PC-3 (cell line): ENCODE results near the gene RHOV. TPM values are rescaled to one million over a fixed set of nuclear protein-coding genes. Genes with fewer than 3 reads are reported as not detected.
A peak's percentile ranks its signal among the peaks of the same experiment; 100 is the strongest.

Experiments used
- ATAC-seq: fragments of 200-7000 bp; cut with Tn5 transposase; 2 replicates; pipeline ENCODE4 v1.9.1; 2020; ENCODE audit warnings: mild to moderate bottlenecking, moderate library complexity
- BruUV-seq: library from RNA; stranded (reverse); fragments of 400-500 nt; replicated peaks from 2 replicates; lab custom pipeline; 2021; lab: Mats Ljungman, UMichigan
- CTCF ChIA-PET: fragments of 300-600 bp; sonication (Branson Sonifier 250); formaldehyde crosslinking; loops from one replicate; lab custom pipeline; 2022; ENCODE audit warnings: antibody characterized with exemption; lab: Charles Lee
- POLR2A ChIA-PET: fragments of 300-600 bp; sonication (Branson Sonifier 250); formaldehyde crosslinking; loops from one replicate; lab custom pipeline; 2022; ENCODE audit warnings: antibody characterized with exemption; ENCODE audit not compliant: unreplicated experiment; lab: Charles Lee
- DNase-seq: peaks from one replicate; pipeline ENCODE4 v3.0.0-alpha.2; 2015
- H2AFZ ChIP-seq: fragments of 300-600 bp; sonication (generic); 2 replicates; pipeline ENCODE4 v1.6.0; 2016; ENCODE audit warnings: antibody characterized with exemption, low read length
- H3F3A ChIP-seq: fragments of 300-600 bp; sonication (generic); one replicate; pipeline ENCODE4 v1.6.0; 2017; ENCODE audit warnings: antibody characterized with exemption, low read length, control low read depth, mild to moderate bottlenecking; ENCODE audit not compliant: unreplicated experiment
- H3K27ac ChIP-seq: fragments of 300-600 bp; sonication (generic); 2 replicates; pipeline ENCODE4 v1.5.1; 2016; ENCODE audit warnings: mild to moderate bottlenecking, low read length
- H3K27me3 ChIP-seq: fragments of 300-600 bp; sonication (generic); 2 replicates; pipeline ENCODE4 v1.6.1; 2016; ENCODE audit warnings: low read length, mixed read lengths
- H3K36me3 ChIP-seq: fragments of 300-600 bp; sonication (generic); 2 replicates; pipeline ENCODE4 v1.6.1; 2016; ENCODE audit warnings: low read depth, mixed run types, low read length, mixed read lengths
- H3K4me1 ChIP-seq: fragments of 300-600 bp; sonication (generic); 2 replicates; pipeline ENCODE4 v1.5.1; 2016; ENCODE audit warnings: low read length; ENCODE audit not compliant: insufficient read depth
- H3K4me2 ChIP-seq: fragments of 300-600 bp; sonication (generic); 2 replicates; pipeline ENCODE4 v1.6.0; 2016; ENCODE audit warnings: low read length
- H3K4me3 ChIP-seq: fragments of 300-600 bp; sonication (generic); 2 replicates; pipeline ENCODE4 v1.5.1; 2016; ENCODE audit warnings: mild to moderate bottlenecking, low read length, mixed read lengths
- H3K79me2 ChIP-seq: fragments of 300-600 bp; sonication (generic); 2 replicates; pipeline ENCODE4 v1.6.1; 2017; ENCODE audit warnings: low read length, mixed read lengths
- H3K9ac ChIP-seq: fragments of 300-600 bp; sonication (generic); 2 replicates; pipeline ENCODE4 v1.6.0; 2016; ENCODE audit warnings: mild to moderate bottlenecking, low read length
- H3K9me2 ChIP-seq: fragments of 300-600 bp; sonication (generic); replicated peaks from 2 replicates; pipeline ENCODE4 v1.6.1; 2016; ENCODE audit warnings: mixed run types, low read length, mixed read lengths
- H3K9me3 ChIP-seq: fragments of 300-600 bp; sonication (generic); 2 replicates; pipeline ENCODE4 v1.6.1; 2016; ENCODE audit warnings: low read length, mixed read lengths
- H4K20me1 ChIP-seq: fragments of 300-600 bp; sonication (generic); 2 replicates; pipeline ENCODE4 v1.6.1; 2016; ENCODE audit warnings: low read length, mixed read lengths
- CTCF ChIP-seq: fragments of 300-600 bp; sonication (generic); conservative IDR thresholded peaks from 2 replicates; pipeline ENCODE4 v1.5.1; 2017; ENCODE audit warnings: antibody characterized with exemption, low read depth, mild to moderate bottlenecking, low read length
- EZH2 ChIP-seq: fragments of 300-600 bp; sonication (generic); IDR thresholded peaks from one replicate; pipeline ENCODE4 v1.6.1; 2017; ENCODE audit warnings: antibody characterized with exemption, mild to moderate bottlenecking, low read length; ENCODE audit not compliant: unreplicated experiment
- EZH2phosphoT487 ChIP-seq: fragments of 300-600 bp; sonication (generic); IDR thresholded peaks from 2 replicates; pipeline ENCODE4 v1.6.1; 2018; ENCODE audit warnings: mild to moderate bottlenecking, antibody characterized with exemption, low read length, borderline replicate concordance
- intact Hi-C: fragments of 100-400 bp; cut with micrococcal nuclease; formaldehyde crosslinking; loops from 2 replicates; pipeline ENCODE4 v1.9.0; 2023
- total RNA-seq: library from RNA; depleted of rRNA; stranded (reverse); fragments of >200 nt; gene quantifications from 2 replicates; pipeline ENCODE4 v1.2.3, GENCODE V29; 2014

RHOV gene
- total RNA-seq, 1 experiment from 2014 or later: 39.5 TPM

GRCh38 chr15:40892447-40893012 is 18.5 kb upstream of the RHOV start:
- intact Hi-C loops: loop anchor here (1.0 to 10.0 kb wide), 4 partner anchors 14 to 298 kb away; partner anchors contain the start of gene KNL1
- H3F3A ChIP-seq: no peaks in the 10 kb centered on the region
- peaks cover 29% of the 10 kb centered on the region for H3K79me2 ChIP-seq
- POLR2A ChIA-PET: interaction anchor here (0.6 kb wide), 1 partner anchor 22 kb away, joined by 3 read pairs; no protein-coding TSS in a partner anchor
- H3K9me2 ChIP-seq: no peaks in the 10 kb centered on the region
- ATAC-seq (no peak), DNase-seq (no peak)
- BruUV-seq: no TSS peak
- no peak overlapping the region for H2AFZ ChIP-seq
- TF ChIP-seq EZH2: no peak
- no peak for TF ChIP-seq CTCF
- no peak for TF ChIP-seq EZH2phosphoT487
- H3K36me3 ChIP-seq: peaks cover 7% of the 10 kb centered on the region; the same call in 1 of the 2 replicates
- H3K4me1 ChIP-seq: peaks cover 16% of the 10 kb centered on the region
- no peak overlapping the region for H3K4me2 ChIP-seq
- no peak overlapping the region for H3K4me3 ChIP-seq
- H3K27ac ChIP-seq: no peak overlapping the region
- H3K27me3 ChIP-seq: no peaks in the 10 kb centered on the region
- H3K9ac ChIP-seq: no peak overlapping the region
- no peaks in the 10 kb centered on the region; the same call in 1 of the 2 replicates for H4K20me1 ChIP-seq
- CTCF ChIA-PET: interaction anchor here (0.6 to 2.5 kb wide), 15 partner anchors 10 to 613 kb away, joined by 3 to 39 read pairs (median 4); partner anchors contain the start of genes INO80 and RHOV
- H3K9me3 ChIP-seq: no peaks in the 10 kb centered on the region

GRCh38 chr15:40891810-40892446 is 17.9 kb upstream of the RHOV start:
- Histone ChIP-seq H4K20me1 (no peaks in the 10 kb centered on the region), H2AFZ (peak overlapping the region; percentile 22; the same call in 1 of the 2 replicates), H3K9me2 (no peaks in the 10 kb centered on the region), H3K27me3 (no peaks in the 10 kb centered on the region), H3K4me1 (peaks cover 16% of the 10 kb centered on the region), H3K4me3 (no peak overlapping the region), H3K27ac (no peak overlapping the region), H3K9me3 (no peaks in the 10 kb centered on the region), H3K9ac (no peak overlapping the region), H3K4me2 (no peak overlapping the region), H3F3A (no peaks in the 10 kb centered on the region), H3K36me3 (0 out of 2 replicates have a peak, but pooled peaks cover 4% of the 10 kb centered on the region), H3K79me2 (peaks cover 23% of the 10 kb centered on the region)
- intact Hi-C loops: loop anchor here (1.0 to 10.0 kb wide), 4 partner anchors 13 to 297 kb away; partner anchors contain the start of gene KNL1
- DNase-seq: peak; percentile 81
- peak; percentile 43 for ATAC-seq
- no TSS peak for BruUV-seq
- CTCF ChIA-PET: interaction anchor here (0.6 to 2.5 kb wide), 16 partner anchors 9 to 613 kb away, joined by 3 to 39 read pairs (median 4); partner anchors contain the start of genes INO80 and RHOV
- TF ChIP-seq EZH2phosphoT487 (no peak), CTCF (peak; percentile 95)
- POLR2A ChIA-PET: interaction anchor here (0.6 kb wide), 1 partner anchor 21 kb away, joined by 3 read pairs; no protein-coding TSS in a partner anchor
